Stimulated activated CD4-positive, alpha-beta T cell treated with anti-CD3 and anti-CD28 coated beads, Interleukin-15, amount 100 ng/mL, for 1 hour (primary cell): ENCODE results near the gene IGSF9B.
A peak's percentile ranks its signal among the peaks of the same experiment; 100 is the strongest.
"Not testable (repeated sequence)": the region's sequence is repeated elsewhere in the genome, so short reads cannot be mapped to it uniquely, and the experiment has no call there.

Experiments used
- DNase-seq, 2 donors: peaks; one replicate each; pipeline ENCODE4 v3.0.0-alpha.2; 2020; ENCODE audit warnings: low read depth in 1 of 2, low spot score in 1 of 2

The IGSF9B gene, protein sequence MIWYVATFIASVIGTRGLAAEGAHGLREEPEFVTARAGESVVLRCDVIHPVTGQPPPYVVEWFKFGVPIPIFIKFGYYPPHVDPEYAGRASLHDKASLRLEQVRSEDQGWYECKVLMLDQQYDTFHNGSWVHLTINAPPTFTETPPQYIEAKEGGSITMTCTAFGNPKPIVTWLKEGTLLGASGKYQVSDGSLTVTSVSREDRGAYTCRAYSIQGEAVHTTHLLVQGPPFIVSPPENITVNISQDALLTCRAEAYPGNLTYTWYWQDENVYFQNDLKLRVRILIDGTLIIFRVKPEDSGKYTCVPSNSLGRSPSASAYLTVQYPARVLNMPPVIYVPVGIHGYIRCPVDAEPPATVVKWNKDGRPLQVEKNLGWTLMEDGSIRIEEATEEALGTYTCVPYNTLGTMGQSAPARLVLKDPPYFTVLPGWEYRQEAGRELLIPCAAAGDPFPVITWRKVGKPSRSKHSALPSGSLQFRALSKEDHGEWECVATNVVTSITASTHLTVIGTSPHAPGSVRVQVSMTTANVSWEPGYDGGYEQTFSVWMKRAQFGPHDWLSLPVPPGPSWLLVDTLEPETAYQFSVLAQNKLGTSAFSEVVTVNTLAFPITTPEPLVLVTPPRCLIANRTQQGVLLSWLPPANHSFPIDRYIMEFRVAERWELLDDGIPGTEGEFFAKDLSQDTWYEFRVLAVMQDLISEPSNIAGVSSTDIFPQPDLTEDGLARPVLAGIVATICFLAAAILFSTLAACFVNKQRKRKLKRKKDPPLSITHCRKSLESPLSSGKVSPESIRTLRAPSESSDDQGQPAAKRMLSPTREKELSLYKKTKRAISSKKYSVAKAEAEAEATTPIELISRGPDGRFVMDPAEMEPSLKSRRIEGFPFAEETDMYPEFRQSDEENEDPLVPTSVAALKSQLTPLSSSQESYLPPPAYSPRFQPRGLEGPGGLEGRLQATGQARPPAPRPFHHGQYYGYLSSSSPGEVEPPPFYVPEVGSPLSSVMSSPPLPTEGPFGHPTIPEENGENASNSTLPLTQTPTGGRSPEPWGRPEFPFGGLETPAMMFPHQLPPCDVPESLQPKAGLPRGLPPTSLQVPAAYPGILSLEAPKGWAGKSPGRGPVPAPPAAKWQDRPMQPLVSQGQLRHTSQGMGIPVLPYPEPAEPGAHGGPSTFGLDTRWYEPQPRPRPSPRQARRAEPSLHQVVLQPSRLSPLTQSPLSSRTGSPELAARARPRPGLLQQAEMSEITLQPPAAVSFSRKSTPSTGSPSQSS (N-terminal part only)

DNA sequence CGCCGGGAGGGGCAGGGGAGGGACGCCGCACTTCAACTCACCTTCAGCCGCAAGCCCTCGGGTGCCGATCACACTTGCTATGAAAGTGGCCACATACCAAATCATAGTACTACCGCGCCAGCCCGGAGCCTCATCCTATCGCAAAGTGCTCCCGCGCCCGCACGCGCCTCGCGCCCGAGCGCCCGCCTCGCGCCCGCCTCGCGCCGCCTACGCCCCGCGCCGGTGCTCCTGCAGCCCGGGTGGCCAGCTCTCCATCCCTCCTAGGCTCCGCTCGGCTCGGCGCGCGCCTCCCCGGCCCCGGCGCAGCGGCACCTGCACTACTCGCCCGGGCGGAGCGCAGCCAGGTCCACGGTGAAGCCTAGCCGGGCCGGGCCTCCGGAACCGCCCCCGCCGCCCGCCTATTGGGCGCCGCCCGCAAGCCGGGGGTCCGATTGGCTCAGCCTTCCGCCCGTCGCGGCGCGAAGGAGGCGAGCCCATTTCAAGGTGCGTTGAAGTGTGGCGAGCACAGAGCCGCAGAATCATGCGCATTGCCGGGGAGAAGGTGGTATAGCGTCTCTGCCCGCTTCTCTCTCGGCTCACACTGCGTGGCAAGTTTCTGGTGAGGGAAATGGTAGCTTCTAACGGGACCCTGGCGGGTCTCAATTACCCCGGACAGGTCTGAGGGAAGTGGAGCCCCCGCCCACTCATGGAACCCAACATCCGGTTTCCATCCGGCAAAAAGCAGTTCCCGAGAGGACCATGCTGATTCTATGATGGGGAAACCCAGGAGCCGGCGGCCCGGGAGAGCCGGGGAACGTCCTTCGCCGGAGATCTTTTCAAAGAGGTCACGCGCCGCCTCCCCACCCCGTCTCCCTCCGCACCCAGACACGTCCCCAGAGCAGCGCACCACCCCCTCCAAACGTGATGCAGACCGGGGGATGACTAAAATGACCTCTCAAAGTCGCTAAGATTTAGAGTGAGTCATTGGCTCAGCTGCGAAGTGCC, at the start of gene IGSF9B:
TSS of gene IGSF9B (minus strand) at position 319 of the 984 bp plus-strand sequence. CDS start at position 105, 214 bp downstream.
- DNase-seq, result peak; percentile 88 to 93

DNA sequence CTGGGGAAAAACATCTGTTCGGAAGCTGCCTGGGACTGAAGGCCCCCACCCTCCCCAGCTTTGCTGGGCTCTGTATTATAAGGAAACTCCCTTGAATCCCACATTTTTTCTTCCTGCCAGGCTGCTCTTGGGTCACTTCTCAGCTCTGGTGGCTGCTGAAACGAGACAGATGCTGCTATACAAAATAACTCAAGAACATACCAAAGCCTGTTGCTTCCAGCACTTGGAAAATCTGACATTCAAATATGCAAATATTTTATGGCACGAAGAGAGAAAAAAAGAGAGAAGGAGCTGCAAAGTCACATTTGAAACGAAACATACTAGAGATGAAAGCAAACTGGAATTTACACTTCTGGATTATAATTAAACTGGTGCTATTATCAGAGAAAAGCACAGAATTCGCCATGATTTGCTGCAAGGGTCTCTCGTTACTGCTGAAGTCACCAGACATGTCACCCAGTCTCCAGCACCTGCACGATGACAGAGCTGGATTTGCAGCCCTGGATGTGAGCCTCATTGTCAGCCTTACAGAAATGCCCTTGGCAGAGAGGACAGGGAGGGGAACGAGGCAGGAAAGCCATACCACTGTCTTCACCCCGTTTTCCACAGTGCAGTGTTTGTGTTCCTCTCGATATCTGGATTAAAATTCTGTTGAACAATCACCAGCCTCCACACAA, 47.9 kb upstream of the IGSF9B start:
- no peak for DNase-seq

DNA sequence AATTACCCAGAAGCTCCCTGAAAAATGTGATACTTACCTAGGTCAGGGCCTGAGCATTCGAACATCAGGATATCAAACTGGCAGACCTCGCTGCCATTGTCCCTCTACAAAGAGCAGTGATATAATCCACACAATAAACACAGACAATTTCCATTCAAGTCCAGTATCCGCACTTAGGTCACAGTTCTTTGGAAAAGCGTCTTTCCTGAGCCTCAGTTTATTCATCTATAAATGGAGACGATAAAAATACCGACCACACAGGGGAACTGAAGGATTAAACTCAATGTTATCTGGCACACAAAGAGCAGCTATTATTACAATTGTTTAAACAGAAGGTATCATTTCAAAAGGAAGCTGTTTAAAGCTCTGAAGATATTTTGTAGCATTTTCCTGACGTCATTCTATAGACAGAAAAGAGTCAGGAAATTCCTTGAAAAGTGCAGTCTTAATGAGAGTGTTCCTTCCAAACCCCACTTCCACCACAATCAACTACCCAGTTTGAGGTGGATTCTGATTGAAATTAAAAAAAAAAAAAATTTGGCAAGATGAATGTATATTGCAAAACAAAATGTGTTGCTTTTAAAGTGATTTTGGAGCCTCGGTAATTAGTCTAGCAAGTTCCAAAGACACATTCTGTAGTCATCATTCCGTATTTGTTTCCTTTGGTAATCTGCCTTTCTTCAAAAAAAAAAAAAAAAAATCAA, 47.2 kb upstream of the IGSF9B start:
- DNase-seq, result no peak

DNA sequence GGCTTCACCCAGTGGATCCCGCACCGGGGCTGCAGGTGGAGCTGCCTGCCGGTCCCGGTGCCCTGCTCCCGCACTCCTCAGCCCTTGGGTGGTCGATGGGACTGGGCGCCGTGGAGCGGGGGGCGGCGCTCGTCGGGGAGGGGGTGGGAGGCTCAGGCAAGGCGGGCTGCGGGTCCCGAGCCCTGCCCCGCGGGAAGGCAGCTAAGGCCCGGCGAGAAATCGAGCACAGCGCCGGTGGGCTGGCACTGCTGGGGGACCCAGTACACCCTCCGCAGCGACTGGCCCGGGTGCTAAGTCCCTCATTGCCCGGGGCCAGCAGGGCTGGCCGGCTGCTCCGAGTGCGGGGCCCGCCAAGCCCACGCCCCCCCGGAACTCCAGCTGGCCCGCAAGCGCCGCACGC, 46.1 kb upstream of the IGSF9B start:
- DNase-seq, result not testable (repeated sequence)

DNA sequence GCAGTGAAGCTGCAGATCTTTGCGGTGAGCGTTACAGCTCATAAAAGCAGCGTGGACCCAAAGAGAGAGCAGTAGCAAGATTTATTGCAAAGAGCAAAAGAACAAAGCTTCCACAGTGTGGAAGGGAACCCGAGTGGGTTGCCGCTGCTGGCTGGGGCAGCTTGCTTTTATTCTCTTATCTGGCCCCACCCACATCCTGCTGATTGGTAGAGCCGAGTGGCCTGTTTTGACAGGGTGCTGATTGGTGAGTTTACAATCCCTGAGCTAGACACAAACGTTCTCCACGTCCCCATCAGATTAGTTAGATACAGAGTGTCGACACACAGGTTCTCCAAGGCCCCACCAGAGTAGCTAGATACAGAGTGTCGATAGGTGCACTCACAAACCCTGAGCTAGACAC, 45.6 kb upstream of the IGSF9B start:
- not testable (repeated sequence) for DNase-seq

DNA sequence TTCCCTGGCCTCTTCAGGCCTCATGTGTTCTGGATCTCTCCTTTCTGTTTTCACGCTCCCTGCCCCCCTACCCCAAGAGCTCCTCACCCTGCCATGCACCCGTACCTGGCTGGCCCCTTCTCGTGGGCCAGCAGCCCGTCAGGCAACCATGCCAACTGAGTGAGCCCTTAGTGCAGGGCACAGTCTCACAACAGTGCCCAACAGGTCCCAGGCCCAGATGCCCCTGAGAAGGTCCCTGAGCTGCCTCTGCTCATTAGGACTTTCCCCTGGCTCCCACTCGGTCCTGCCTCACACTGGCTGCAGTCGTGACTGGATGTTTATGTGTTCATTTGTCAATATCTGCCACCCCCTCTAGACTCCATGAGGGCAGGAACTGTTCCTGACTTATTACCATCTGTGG, 44.8 kb upstream of the IGSF9B start:
- no peak for DNase-seq

DNA sequence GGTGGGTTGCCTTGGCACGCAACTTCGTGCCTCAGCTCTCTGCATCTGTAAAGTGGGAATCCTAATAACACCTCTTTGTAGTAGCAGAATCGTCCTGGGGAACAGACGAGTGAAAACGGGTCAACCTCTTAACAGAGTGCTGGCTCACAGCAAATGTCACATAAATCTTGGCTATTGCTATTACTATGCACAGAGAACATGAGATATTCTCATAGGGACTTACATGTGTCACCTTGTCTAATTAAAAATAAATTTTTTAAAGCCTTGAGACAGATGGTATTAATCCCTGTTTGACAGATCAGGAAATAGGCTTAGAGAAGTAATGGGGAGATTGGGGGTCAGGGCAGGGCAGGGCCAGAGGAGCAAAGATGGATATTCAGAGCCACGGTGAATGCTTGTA, 44.3 kb upstream of the IGSF9B start:
- DNase-seq, result no peak

DNA sequence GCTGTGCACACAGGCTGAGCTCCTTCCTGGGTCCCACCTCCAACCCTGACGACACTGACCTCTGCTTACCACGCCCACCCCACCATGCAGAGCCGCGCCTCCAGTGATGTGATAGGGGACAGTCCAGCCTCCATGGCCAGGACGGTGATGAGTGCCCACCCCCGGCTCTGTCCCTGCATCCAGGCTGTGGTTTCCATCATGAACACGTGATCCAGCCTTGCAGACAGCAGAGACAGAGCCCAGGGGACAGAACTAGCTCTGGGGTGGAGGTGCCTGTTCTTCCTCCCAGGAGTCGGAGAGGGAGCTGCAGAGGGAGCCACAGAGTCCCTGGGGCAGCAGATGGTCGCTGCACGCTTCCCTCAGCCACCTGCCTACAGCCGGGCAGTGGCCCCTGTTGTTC, 42.6 kb upstream of the IGSF9B start:
- no peak for DNase-seq

DNA sequence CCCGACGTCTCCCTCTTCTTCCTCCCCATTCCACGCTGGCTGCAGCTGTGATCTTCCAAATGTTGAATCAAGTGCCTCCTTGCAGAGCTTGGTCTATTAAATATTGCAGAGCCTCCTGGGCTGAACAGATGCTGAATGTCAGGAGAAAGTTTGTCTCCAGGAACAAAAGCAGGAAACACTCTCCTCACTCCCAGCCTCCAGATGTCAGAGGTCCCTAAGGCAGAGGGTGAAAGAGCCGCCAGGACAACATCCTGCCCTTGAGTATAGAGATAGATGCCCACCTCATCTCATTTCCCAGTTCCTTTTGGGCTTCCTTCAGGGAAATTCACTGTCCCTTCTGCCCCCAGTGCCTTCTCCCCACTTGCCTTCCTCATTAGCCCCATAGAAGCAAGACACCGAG, 40.8 kb upstream of the IGSF9B start:
- no peak for DNase-seq

DNA sequence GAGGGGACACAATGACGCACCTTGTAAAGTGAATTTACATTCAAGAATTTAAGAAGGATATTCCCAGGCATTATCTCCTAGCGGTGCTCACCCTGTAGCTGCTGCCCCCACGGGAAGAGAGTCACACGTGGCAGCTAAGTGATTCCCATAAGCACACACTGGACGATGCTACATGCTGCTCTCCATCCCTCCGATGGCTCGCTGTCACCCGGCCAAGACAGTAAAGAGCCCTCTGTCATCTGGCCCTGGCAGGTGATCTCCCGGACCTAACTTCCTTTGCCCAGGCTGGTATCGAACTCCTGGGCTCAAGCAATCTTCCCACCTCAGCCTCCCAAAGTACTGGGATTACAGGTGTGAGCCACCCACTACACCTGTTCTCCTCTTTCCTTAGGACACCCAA, 39.9 kb upstream of the IGSF9B start:
- no peak for DNase-seq

DNA sequence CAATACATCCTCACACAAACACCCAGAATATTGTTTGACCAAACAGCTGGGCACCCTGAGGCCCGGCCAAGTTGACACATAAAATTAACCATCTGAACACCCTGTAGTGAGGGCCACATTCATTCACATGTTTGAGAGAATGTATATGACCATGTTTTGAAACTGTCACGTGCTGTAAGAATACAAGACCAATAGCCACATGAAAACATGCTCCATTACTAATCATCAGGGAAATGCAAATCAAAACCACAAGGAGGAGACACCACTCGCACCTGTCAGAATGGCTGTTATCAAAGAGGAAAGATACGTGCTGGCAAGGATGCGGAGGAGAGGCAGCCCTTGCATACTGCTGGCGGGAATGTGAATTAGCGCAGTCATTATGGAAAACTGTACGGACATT, 38.3 kb upstream of the IGSF9B start:
- DNase-seq, result no peak

DNA sequence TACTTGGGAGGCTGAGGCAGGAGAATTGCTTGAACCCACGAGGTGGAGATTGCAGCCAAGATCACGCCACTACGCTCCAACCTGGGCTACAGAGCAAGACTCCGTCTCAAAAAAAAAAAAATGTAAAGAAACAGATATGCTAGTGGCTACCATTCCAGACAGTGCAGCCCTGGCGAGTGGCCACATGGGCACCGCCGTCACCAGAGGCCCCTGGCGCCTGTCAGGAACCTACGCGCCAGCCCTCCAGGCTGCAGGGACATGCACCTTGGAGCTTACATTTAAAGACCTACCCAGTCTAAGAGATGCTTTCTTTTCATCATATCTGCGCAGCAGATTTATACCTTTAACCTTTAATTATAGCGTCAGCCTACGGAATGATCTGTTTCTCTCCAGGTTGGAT, 37.2 kb upstream of the IGSF9B start:
- DNase-seq, result no peak

DNA sequence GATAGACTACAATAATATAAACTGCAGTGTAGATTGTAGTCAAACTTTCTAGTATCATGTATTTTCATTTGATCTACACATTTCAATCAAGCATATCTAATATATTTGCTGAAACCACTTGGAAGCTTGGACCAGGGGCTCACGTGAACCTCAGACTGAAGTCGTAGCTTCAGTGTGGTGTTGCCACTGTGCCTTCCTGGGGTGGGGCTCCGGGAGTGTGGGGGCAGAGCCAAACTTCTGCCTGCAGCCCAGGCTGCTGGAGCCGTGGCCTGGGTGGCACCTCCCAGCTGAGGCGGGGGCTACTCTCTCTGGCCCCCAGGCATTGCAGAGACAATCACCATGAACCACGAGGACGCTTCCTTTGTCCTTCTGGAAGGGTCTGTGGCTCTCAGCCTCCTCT, 36.3 kb upstream of the IGSF9B start:
- no peak for DNase-seq

DNA sequence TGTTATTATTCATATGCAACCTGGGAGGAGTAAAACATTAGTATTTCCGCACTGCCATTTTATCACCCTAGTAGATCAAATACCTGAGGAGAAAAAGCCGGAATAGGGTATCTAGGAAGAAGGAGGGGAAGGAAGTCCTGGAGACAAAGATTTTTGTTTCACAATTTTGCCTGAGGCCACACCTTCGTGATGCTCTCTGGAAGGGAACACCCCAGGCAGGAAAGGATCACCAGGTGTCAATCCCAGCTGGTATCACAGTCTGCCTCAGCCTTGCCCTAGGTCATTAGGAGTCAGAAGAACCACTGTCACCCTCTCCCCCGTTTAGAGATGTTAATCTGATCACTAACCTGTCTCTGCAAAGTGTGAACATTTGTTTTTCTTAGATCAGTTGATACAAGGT, 35.4 kb upstream of the IGSF9B start:
- no peak for DNase-seq

DNA sequence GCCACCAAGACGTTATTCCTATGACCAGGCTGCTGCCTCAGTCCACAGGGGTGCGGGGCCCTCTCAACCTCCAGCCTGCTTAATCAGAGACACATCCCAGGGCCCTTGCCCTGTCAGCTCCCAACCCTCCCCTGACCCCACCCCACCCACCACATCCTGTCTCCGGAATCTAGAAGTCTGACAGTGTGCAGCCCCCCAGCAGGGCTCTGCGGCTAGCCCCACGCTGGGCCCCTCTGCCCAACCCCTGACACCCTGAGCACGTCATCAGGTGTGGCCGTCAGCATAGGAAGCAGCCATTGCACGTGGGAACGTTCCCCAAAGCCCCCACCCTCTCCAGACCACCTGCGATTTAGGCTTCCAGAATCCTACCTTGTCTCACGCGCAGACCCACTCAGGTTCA, 34.3 kb upstream of the IGSF9B start:
- DNase-seq, result no peak

DNA sequence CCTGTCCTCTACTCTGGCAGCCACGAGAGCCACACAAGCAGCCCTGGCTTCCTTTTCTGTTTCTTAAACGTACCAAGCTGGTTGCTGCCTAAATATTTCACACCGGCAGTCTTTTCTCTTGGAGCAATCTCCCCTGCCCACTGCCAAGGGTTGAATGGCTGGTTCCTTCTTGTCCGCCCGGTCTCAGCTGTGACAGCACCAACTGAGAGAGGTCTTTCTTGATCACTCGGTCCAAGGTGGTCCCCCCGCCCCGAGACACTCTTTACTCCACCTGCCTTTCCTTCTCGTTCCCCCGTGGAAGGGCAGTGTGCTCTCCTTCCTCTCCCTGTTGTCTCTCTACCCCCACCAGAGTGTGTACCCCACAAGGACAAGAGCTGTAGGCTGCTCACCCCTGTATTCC, 33.7 kb upstream of the IGSF9B start:
- no peak for DNase-seq

DNA sequence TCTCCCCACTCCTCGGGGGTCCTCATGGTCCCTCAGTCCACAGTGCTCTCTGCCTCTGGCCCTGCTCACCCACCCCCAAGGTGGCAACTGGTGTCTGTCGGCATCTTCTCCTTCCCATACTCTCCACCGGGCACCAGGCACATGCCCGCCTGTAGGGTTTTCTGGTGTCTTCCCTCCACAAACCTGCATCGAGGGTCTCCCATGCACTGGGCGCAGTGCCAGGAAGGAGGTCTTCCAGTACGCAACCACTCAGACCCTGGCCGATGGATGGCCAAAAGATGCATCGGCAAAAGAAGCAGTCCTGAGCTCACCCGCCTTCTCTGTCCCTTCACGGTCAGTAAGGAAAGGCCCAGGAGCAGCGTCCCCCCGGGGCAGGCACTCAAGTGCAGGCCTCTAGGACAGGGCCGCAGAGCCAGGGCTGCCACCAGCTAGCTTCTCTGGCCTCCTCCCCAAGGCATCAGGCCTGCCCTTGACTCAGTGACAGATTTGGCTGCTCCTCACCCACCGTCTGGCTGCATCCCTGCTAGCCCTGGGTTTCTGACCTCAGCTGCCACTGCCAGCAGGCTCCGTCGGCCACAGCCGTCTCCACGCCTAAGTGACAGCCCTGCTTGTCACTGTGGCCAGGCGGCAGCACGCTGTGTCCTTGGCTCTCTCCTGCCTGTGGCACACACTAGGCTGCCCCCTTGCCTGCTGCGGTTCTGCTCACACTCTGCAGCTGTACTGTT, 32.1 kb upstream of the IGSF9B start:
- no peak for DNase-seq

DNA sequence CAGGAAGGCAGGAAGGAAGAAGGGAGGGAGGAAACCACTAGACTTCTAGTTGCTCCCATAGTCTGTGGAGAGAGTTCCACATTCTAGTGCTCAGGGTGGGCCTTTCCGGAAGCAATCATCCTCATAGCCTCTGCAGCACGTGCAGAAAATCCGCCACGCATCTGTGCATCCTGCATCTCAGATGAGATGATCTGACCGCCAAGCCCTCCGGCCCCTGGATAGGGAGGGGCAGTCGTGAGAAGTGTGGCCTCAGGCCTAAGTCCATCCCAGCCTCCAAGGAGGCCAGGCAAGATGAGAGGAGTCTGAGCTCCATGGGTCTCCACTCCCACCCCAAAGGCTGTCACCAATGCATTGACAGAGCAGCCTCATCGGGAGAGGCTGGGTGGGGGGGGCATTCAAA, 30.4 kb upstream of the IGSF9B start:
- DNase-seq, result no peak
